ENCODE data around the gene IGSF11. TPM values are rescaled to one million over a fixed set of nuclear protein-coding genes. Genes with fewer than 3 reads are reported as not detected.

Gene IGSF11
- polyA plus RNA-seq, 1 donor (not counting 4 experiments of a cell fraction or from before 2014, with no cell fraction given), result 0.68 TPM

- FAIRE-seq (no peak), DNase-seq (ENCODE audit: low read depth, low spot score) (no peak)
- no peaks in the 10 kb centered on the region for H3K4me1 ChIP-seq (ENCODE audit: control insufficient read depth, extremely low read depth, insufficient read depth, low read length)
- dilution Hi-C loops (cut with MboI; ENCODE audit: extremely low pct_ligation_motif_present, low sequenced_read_pairs), result no loop called here
- no peak overlapping the region for H2AFZ ChIP-seq (ENCODE audit: control insufficient read depth, low read length)
- no peaks in the 10 kb centered on the region for H4K20me1 ChIP-seq (ENCODE audit: control insufficient read depth, extremely low read depth, insufficient read depth, low read length)
- no peaks in the 10 kb centered on the region for H3K79me2 ChIP-seq (ENCODE audit: control insufficient read depth, insufficient read depth, low read length)
- TF ChIP-seq CTCF (optimal IDR thresholded peaks at IDR 0.05 in 1 of 3, IDR thresholded peaks at IDR 0.05 in 1 of 3, conservative IDR thresholded peaks at IDR 0.05 in 1 of 3; ENCODE audit: extremely low read depth in 1 of 3, insufficient read depth in 2 of 3, low read length in 3 of 3) (no peak), EZH2 (IDR thresholded peaks at IDR 0.05; ENCODE audit: low read length) (no peak)
- H3K36me3 ChIP-seq (ENCODE audit: control insufficient read depth in 2 of 2, extremely low read depth in 1 of 2, insufficient read depth in 2 of 2, low read length in 2 of 2), result no peaks in the 10 kb centered on the region
- no peak overlapping the region for H3K4me2 ChIP-seq (ENCODE audit: control insufficient read depth, extremely low read depth, insufficient read depth, low read depth, low read length)
- H3K9me1 ChIP-seq (ENCODE audit: control insufficient read depth, extremely low read depth, insufficient read depth, low read length), result no peaks in the 10 kb centered on the region
- H3K9ac ChIP-seq (ENCODE audit: control insufficient read depth, extremely low read depth, insufficient read depth, low read length), result no peak overlapping the region
- H3K27me3 ChIP-seq (ENCODE audit: control insufficient read depth, extremely low read depth, insufficient read depth, low read length), result no peaks in the 10 kb centered on the region
- no peak overlapping the region for H3K4me3 ChIP-seq (ENCODE audit: control insufficient read depth in 2 of 3, extremely low read depth in 1 of 3, insufficient read depth in 2 of 3, low read depth in 1 of 3, low read length in 3 of 3)
- H3K27ac ChIP-seq (ENCODE audit: control insufficient read depth, insufficient read depth, low read length), result no peak overlapping the region
- H3K9me3 ChIP-seq (ENCODE audit: control insufficient read depth, low read depth, low read length), result no peaks in the 10 kb centered on the region
Measured at GRCh38 chr3:118927449-118927848, 107.2 kb downstream of the IGSF11 start.

DNA sequence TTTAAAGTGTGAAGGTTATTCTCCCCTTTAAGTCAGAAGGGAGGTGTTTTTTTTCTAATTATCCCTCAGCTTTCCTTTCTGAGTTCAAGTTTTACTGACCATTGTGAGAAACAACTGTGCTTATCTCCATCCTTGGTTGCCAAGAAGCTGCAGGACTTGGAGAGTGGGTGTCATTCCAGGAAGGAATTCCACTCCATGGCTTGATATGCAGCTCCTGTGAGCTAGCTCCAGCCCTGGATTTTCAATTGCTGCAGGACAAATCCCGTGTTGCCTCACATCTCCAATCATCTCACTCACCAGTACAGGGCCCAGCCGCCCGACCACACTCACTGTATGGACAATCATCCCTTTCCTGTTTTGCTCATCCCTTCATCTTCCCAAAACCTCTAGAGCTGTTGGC lies 122.5 kb downstream of the IGSF11 start:
- Histone ChIP-seq H3K9ac (ENCODE audit: control insufficient read depth, extremely low read depth, insufficient read depth, low read length) (no peak overlapping the region), H3K79me2 (ENCODE audit: control insufficient read depth, insufficient read depth, low read length) (no peaks in the 10 kb centered on the region), H3K4me2 (ENCODE audit: control insufficient read depth, extremely low read depth, insufficient read depth, low read depth, low read length) (no peak overlapping the region), H3K4me1 (ENCODE audit: control insufficient read depth, extremely low read depth, insufficient read depth, low read length) (no peaks in the 10 kb centered on the region), H3K9me3 (ENCODE audit: control insufficient read depth, low read depth, low read length) (no peaks in the 10 kb centered on the region), H3K27me3 (ENCODE audit: control insufficient read depth, extremely low read depth, insufficient read depth, low read length) (no peaks in the 10 kb centered on the region), H3K27ac (ENCODE audit: control insufficient read depth, insufficient read depth, low read length) (no peak overlapping the region), H3K4me3 (ENCODE audit: control insufficient read depth in 2 of 3, extremely low read depth in 1 of 3, insufficient read depth in 2 of 3, low read depth in 1 of 3, low read length in 3 of 3) (no peak overlapping the region), H3K9me1 (ENCODE audit: control insufficient read depth, extremely low read depth, insufficient read depth, low read length) (no peaks in the 10 kb centered on the region), H4K20me1 (ENCODE audit: control insufficient read depth, extremely low read depth, insufficient read depth, low read length) (no peaks in the 10 kb centered on the region), H2AFZ (ENCODE audit: control insufficient read depth, low read length) (no peak overlapping the region), H3K36me3 (ENCODE audit: control insufficient read depth in 2 of 2, extremely low read depth in 1 of 2, insufficient read depth in 2 of 2, low read length in 2 of 2) (no peaks in the 10 kb centered on the region)
- dilution Hi-C loops (cut with MboI; ENCODE audit: extremely low pct_ligation_motif_present, low sequenced_read_pairs), result no loop called here
- TF ChIP-seq EZH2 (IDR thresholded peaks at IDR 0.05; ENCODE audit: low read length) (no peak), CTCF (optimal IDR thresholded peaks at IDR 0.05 in 1 of 3, IDR thresholded peaks at IDR 0.05 in 1 of 3, conservative IDR thresholded peaks at IDR 0.05 in 1 of 3; ENCODE audit: extremely low read depth in 1 of 3, insufficient read depth in 2 of 3, low read length in 3 of 3) (no peak)
- DNase-seq (ENCODE audit: low read depth, low spot score), result no peak
- no peak for FAIRE-seq
